Measurements from ENCODE around the gene PPM1K. TPM values are rescaled to one million over a fixed set of nuclear protein-coding genes. Genes with fewer than 3 reads are reported as not detected.

Gene PPM1K

DNA sequence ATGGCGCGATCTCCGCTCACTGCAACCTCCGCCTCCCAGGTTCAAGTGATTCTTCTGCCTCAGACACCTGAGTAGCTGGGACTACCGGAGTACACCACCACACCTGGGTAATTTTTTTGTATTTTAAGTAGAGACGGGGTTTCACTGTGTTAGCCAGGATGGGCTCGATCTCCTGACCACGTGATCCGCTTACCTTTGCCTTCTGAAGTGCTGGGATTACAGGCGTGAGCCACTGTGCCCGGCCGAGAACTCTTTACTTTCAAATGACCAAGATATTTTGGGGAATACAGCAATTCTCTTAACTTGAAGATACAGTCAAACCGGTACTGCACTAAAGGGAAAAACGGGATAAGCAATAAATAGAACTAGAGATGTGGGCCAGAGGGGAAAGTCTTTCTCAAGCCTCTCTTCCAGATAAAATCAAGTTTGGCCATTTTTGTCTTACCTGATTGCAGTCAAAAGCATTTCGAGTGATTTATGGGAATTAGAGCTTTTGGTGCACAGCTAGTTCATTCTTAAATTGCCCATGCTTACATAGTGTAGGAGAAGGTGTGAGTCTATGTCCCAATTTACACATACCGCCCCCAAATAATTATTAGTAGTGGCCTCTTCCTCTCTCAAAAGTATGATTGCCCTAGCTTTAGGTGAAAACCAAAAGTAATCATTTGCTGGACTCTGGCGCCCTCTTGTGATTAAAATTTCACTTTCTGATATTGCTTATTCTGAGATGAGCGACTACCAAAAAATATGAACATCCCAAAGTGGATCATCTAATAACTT, 72.7 kb downstream of the PPM1K start:
- H3K4me3 ChIP-seq (ENCODE audit: insufficient read depth in 1 of 2, low read depth in 1 of 2, low read length in 2 of 2), result no peak overlapping the region
- H2BK5ac ChIP-seq (ENCODE audit: low read depth, low read length, poor library complexity, severe bottlenecking), result no peak overlapping the region
- H3K36me3 ChIP-seq (ENCODE audit: control insufficient read depth in 1 of 2, insufficient read depth in 2 of 2, low read depth in 1 of 2, low read length in 2 of 2), result no peaks in the 10 kb centered on the region
- no peak overlapping the region for H3K4me2 ChIP-seq (ENCODE audit: low read length, poor library complexity, severe bottlenecking)
- H2BK12ac ChIP-seq (ENCODE audit: low read length in 2 of 2), result no peak overlapping the region
- WGBS, result 68% methylated on average over 16 of the region's 18 CpGs
- H2BK120ac ChIP-seq (ENCODE audit: low read depth, low read length), result no peak overlapping the region
- H3K27ac ChIP-seq (ENCODE audit: low read length, poor library complexity, severe bottlenecking), result no peak overlapping the region
- peaks cover 0 to 3% of the 10 kb centered on the region in 2 experiments for H3K27me3 ChIP-seq (ENCODE audit: control insufficient read depth in 1 of 2, insufficient read depth in 1 of 2, low read length in 2 of 2)
- H2AK5ac ChIP-seq (ENCODE audit: low read length, severe bottlenecking), result no peak overlapping the region
- H3K23ac ChIP-seq (ENCODE audit: low read length in 2 of 2), result no peak overlapping the region
- H3K18ac ChIP-seq (ENCODE audit: low read depth in 1 of 2, low read length in 2 of 2), result no peak overlapping the region
- no peaks in the 10 kb centered on the region for H3K79me1 ChIP-seq (replicated peaks; ENCODE audit: low read length, poor library complexity, severe bottlenecking)
- H3K9ac ChIP-seq (ENCODE audit: low read length), result no peak overlapping the region
- H4K91ac ChIP-seq (ENCODE audit: low read length), result no peak overlapping the region
- H3K14ac ChIP-seq (ENCODE audit: low read length in 2 of 2), result no peak overlapping the region
- no peak overlapping the region for H2BK15ac ChIP-seq (ENCODE audit: low read depth, poor library complexity, severe bottlenecking)
- peak; percentile 61 for DNase-seq
- no peak overlapping the region for H2AFZ ChIP-seq (ENCODE audit: low read depth, low read length)
- H3K4ac ChIP-seq (ENCODE audit: low read depth in 1 of 2, low read length in 2 of 2), result no peak overlapping the region
- no peaks in the 10 kb centered on the region for H3K4me1 ChIP-seq (ENCODE audit: control insufficient read depth, insufficient read depth, low read depth, low read length)
- no peak overlapping the region for H4K8ac ChIP-seq (ENCODE audit: low read length)
- no peaks in the 10 kb centered on the region for H3K9me3 ChIP-seq (ENCODE audit: control insufficient read depth, low read length)

DNA sequence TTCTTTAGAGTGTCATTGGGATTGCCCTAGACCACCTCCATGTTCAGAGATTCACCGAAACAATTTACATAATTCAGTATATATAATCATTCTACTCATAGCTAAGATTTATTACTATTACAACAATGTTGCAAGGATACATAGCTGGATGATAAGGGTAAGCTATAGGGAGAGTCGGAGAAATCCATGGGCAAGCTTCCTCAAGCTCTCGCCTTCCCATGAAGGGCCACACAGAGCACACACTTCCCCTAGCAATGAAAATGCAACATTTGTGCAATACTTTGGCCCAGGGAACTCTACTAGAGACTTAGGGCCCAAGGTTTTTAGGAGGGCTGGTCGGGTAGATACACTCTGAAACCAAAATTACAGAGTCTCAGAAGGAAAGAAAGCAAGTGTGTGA, 76.2 kb downstream of the PPM1K start:
- DNase-seq, result no peak
- H2BK15ac ChIP-seq (ENCODE audit: low read depth, poor library complexity, severe bottlenecking), result no peak overlapping the region
- no peak overlapping the region for H3K4ac ChIP-seq (ENCODE audit: low read depth in 1 of 2, low read length in 2 of 2)
- H3K14ac ChIP-seq (ENCODE audit: low read length in 2 of 2), result no peak overlapping the region
- H2BK12ac ChIP-seq (ENCODE audit: low read length in 2 of 2), result no peak overlapping the region
- no peak overlapping the region for H3K4me2 ChIP-seq (ENCODE audit: low read length, poor library complexity, severe bottlenecking)
- H3K27me3 ChIP-seq (ENCODE audit: control insufficient read depth in 1 of 2, insufficient read depth in 1 of 2, low read length in 2 of 2), result peaks cover 0 to 3% of the 10 kb centered on the region in 2 experiments
- no peak overlapping the region for H2BK120ac ChIP-seq (ENCODE audit: low read depth, low read length)
- no peak overlapping the region for H2AK5ac ChIP-seq (ENCODE audit: low read length, severe bottlenecking)
- H3K36me3 ChIP-seq (ENCODE audit: control insufficient read depth in 1 of 2, insufficient read depth in 2 of 2, low read depth in 1 of 2, low read length in 2 of 2), result no peaks in the 10 kb centered on the region
- no peak overlapping the region for H4K8ac ChIP-seq (ENCODE audit: low read length)
- H3K4me3 ChIP-seq (ENCODE audit: insufficient read depth in 1 of 2, low read depth in 1 of 2, low read length in 2 of 2), result no peak overlapping the region
- no peak overlapping the region for H3K9ac ChIP-seq (ENCODE audit: low read length)
- H2AFZ ChIP-seq (ENCODE audit: low read depth, low read length), result no peak overlapping the region
- 67% methylated on average over 3 of the region's 4 CpGs for WGBS
- H4K91ac ChIP-seq (ENCODE audit: low read length), result no peak overlapping the region
- no peak overlapping the region for H3K27ac ChIP-seq (ENCODE audit: low read length, poor library complexity, severe bottlenecking)
- no peaks in the 10 kb centered on the region for H3K79me1 ChIP-seq (replicated peaks; ENCODE audit: low read length, poor library complexity, severe bottlenecking)
- H3K4me1 ChIP-seq (ENCODE audit: control insufficient read depth, insufficient read depth, low read depth, low read length), result no peaks in the 10 kb centered on the region
- no peaks in the 10 kb centered on the region for H3K9me3 ChIP-seq (ENCODE audit: control insufficient read depth, low read length)
- H2BK5ac ChIP-seq (ENCODE audit: low read depth, low read length, poor library complexity, severe bottlenecking), result no peak overlapping the region
- H3K18ac ChIP-seq (ENCODE audit: low read depth in 1 of 2, low read length in 2 of 2), result no peak overlapping the region
- no peak overlapping the region for H3K23ac ChIP-seq (ENCODE audit: low read length in 2 of 2)

Small RNA genes lying within 50 kb of the gene (small RNA-seq; reads per million reads assigned to genes)
- gene RF00019 (ENCODE audit: low read depth) (not detected), gene RNU6-1298P (ENCODE audit: low read depth) (not detected)
